Endothelial cell of umbilical vein (primary cell): ENCODE results near the gene SEPTIN5. TPM values are rescaled to one million over a fixed set of nuclear protein-coding genes. Genes with fewer than 3 reads are reported as not detected.

Experiments
- BruUV-seq: library from RNA; stranded (reverse); fragments of 400-500 nt; replicated peaks from 2 replicates; lab custom pipeline; 2021; lab: Mats Ljungman, UMichigan
- CTCF ChIA-PET: fragments of 300-600, 350-600 bp; sonication (Branson Sonifier 250); formaldehyde crosslinking; loops from one replicate; lab custom pipeline; 2021; ENCODE audit warnings: antibody characterized with exemption, inconsistent platforms; lab: Charles Lee
- POLR2A ChIA-PET: fragments of 300-600, 350-600 bp; sonication (Branson Sonifier 250); formaldehyde crosslinking; loops from one replicate; lab custom pipeline; 2021; ENCODE audit warnings: antibody characterized with exemption, inconsistent platforms; lab: Charles Lee
- DNase-seq: peaks from one replicate; pipeline ENCODE4 v3.0.0-alpha.2; 2011; ENCODE audit warnings: low read depth, low spot score
- FAIRE-seq: peaks from 2 replicates; lab custom pipeline; 2011; peaks lifted over from hg19 to GRCh38; lab: Jason Lieb, UNC
- H2AFZ ChIP-seq: 2 replicates; pipeline ENCODE4 v1.6.0; 2012; ENCODE audit warnings: low read depth, low read length, control low read depth, inconsistent platforms
- H3K27ac ChIP-seq: 2 replicates; pipeline ENCODE4 v1.5.1; 2011; ENCODE audit warnings: low read depth, mild to moderate bottlenecking, control low read depth, low read length, moderate library complexity; ENCODE audit not compliant: insufficient read depth
- H3K27me3 ChIP-seq, 2 experiments: 2 replicates each; pipeline versions ENCODE4 v1.6.0 to v1.6.1; 2011; ENCODE audit warnings: low read length in 2 of 2, mixed read lengths in 1 of 2; ENCODE audit not compliant: control insufficient read depth in 2 of 2, insufficient read depth in 2 of 2
- H3K36me3 ChIP-seq, 2 experiments: 2 replicates in 1 of 2; 3 replicates in 1 of 2; pipeline ENCODE4 v1.5.1; 2011; ENCODE audit warnings: low read length in 2 of 2, mild to moderate bottlenecking in 1 of 2, moderate library complexity in 1 of 2; ENCODE audit not compliant: control insufficient read depth in 2 of 2, insufficient read depth in 2 of 2; ENCODE audit errors: extremely low read depth in 1 of 2
- H3K4me1 ChIP-seq: 3 replicates; pipeline ENCODE4 v1.5.1; 2011; ENCODE audit warnings: mild to moderate bottlenecking, low read length; ENCODE audit not compliant: control insufficient read depth, insufficient read depth; ENCODE audit errors: extremely low read depth
- H3K4me2 ChIP-seq: 2 replicates; pipeline ENCODE4 v1.6.1; 2011; ENCODE audit warnings: low read length, control low read depth, mixed read lengths; ENCODE audit not compliant: insufficient read depth
- H3K4me3 ChIP-seq, 3 experiments: fragments of 200-600 bp in 1 of 3; sonication (generic), shearing (Covaris generic) in 1 of 3; replicated peaks in 1 of 3; 2 replicates each; pipeline ENCODE4 v1.5.1; 2011 to 2016; ENCODE audit warnings: control low read depth in 3 of 3, low read length in 3 of 3, mild to moderate bottlenecking in 2 of 3, inconsistent platforms in 1 of 3, low read depth in 1 of 3, moderate library complexity in 1 of 3; ENCODE audit not compliant: insufficient read depth in 1 of 3
- H3K79me2 ChIP-seq: 2 replicates; pipeline ENCODE4 v1.6.0; 2012; ENCODE audit warnings: low read length, inconsistent platforms; ENCODE audit not compliant: control insufficient read depth, insufficient read depth
- H3K9ac ChIP-seq: replicated peaks from 2 replicates; pipeline ENCODE3; 2011; ENCODE audit warnings: low read length, control low read depth; ENCODE audit not compliant: insufficient read depth; ENCODE audit errors: extremely low read depth
- H3K9me1 ChIP-seq: replicated peaks from 3 replicates; pipeline ENCODE4 v1.6.0; 2011; ENCODE audit warnings: mild to moderate bottlenecking, low read length; ENCODE audit not compliant: control insufficient read depth, insufficient read depth; ENCODE audit errors: extremely low read depth
- H3K9me3 ChIP-seq: replicated peaks from 2 replicates; pipeline ENCODE4 v1.5.1; 2012; ENCODE audit warnings: low read length, inconsistent platforms; ENCODE audit not compliant: control insufficient read depth, insufficient read depth
- H4K20me1 ChIP-seq: replicated peaks from 2 replicates; pipeline ENCODE3; 2011; ENCODE audit warnings: mild to moderate bottlenecking, low read length; ENCODE audit not compliant: control insufficient read depth, insufficient read depth; ENCODE audit errors: extremely low read depth
- EZH2 ChIP-seq: IDR thresholded peaks from 2 replicates; pipeline ENCODE4 v1.6.1; 2012; ENCODE audit warnings: borderline replicate concordance, low read depth, mild to moderate bottlenecking, moderate library complexity, low read length, inconsistent platforms; ENCODE audit not compliant: severe bottlenecking
- FOS ChIP-seq: IDR thresholded peaks from 2 replicates; pipeline ENCODE4 v1.6.1; 2011; ENCODE audit warnings: mild to moderate bottlenecking, low read length, moderate library complexity, borderline replicate concordance; ENCODE audit not compliant: insufficient read depth
- GATA2 ChIP-seq: IDR thresholded peaks from 2 replicates; pipeline ENCODE4 v1.7.0; 2011; ENCODE audit warnings: low read depth, mild to moderate bottlenecking, moderate library complexity, mixed read lengths, low read length; ENCODE audit not compliant: insufficient read length, insufficient read depth
- JUN ChIP-seq: IDR thresholded peaks from 2 replicates; pipeline ENCODE4 v1.6.1; 2011; ENCODE audit warnings: borderline replicate concordance, low read depth; ENCODE audit not compliant: insufficient read length, insufficient read depth
- MAX ChIP-seq: IDR thresholded peaks from 2 replicates; pipeline ENCODE4 v1.6.1; 2011; ENCODE audit not compliant: insufficient read depth, insufficient read length
- MYC ChIP-seq: IDR thresholded peaks from one replicate; pipeline ENCODE4 v1.6.1; 2011; ENCODE audit warnings: mild to moderate bottlenecking, low read depth, low read length
- POLR2A ChIP-seq: IDR thresholded peaks from 2 replicates; pipeline ENCODE4 v1.6.1; 2012; ENCODE audit warnings: low read depth, mild to moderate bottlenecking, control low read depth, low read length
- POLR2AphosphoS5 ChIP-seq: IDR thresholded peaks from 2 replicates; pipeline ENCODE4 v1.6.1; 2012; ENCODE audit warnings: low read depth, mild to moderate bottlenecking, control low read depth, low read length, moderate library complexity; ENCODE audit not compliant: insufficient read depth
- dilution Hi-C: fragments of 300-500 bp; cut with MboI; formaldehyde crosslinking; loops from one replicate; pipeline ENCODE4 v1.15.0; 2019; ENCODE audit warnings: low sequenced_read_pairs; ENCODE audit not compliant: extremely low pct_ligation_motif_present
- intact Hi-C: fragments of 100-400 bp; cut with micrococcal nuclease; formaldehyde crosslinking; loops from one replicate; pipeline ENCODE4 v1.10.0; 2022
- polyA plus RNA-seq, 4 experiments: library from polyadenylated mRNA; depleted of rRNA in 3 of 4; stranded (reverse) in 3 of 4; unstranded in 1 of 4; fragments of >200 nt; gene quantifications; 2 replicates each; pipeline versions ENCODE4 v1.2.1 to v1.2.3, GENCODE V29; 2011 to 2012; ENCODE audit warnings: missing spikeins in 1 of 4
- total RNA-seq: library from RNA; stranded (reverse); gene quantifications from 2 replicates; pipeline ENCODE4 v1.2.3, GENCODE V29; 2021
- TF ChIP-seq, protein P1 (sequence below), 2 donors: IDR thresholded peaks; 1 replicate in 1 of 2; 2 replicates in 1 of 2; pipeline ENCODE4 v1.5.1; 2011; ENCODE audit warnings: low read length in 2 of 2, mild to moderate bottlenecking in 2 of 2, moderate library complexity in 2 of 2, control low read depth in 1 of 2, inconsistent platforms in 1 of 2, low read depth in 1 of 2; ENCODE audit not compliant: insufficient read depth in 1 of 2; ENCODE audit errors: extremely low read depth in 1 of 2

Gene SEPTIN5
- total and polyA plus RNA-seq, 2 donors (not counting 3 experiments of a cell fraction or from before 2014, with no cell fraction given): 31.1 to 35.8 TPM

DNA sequence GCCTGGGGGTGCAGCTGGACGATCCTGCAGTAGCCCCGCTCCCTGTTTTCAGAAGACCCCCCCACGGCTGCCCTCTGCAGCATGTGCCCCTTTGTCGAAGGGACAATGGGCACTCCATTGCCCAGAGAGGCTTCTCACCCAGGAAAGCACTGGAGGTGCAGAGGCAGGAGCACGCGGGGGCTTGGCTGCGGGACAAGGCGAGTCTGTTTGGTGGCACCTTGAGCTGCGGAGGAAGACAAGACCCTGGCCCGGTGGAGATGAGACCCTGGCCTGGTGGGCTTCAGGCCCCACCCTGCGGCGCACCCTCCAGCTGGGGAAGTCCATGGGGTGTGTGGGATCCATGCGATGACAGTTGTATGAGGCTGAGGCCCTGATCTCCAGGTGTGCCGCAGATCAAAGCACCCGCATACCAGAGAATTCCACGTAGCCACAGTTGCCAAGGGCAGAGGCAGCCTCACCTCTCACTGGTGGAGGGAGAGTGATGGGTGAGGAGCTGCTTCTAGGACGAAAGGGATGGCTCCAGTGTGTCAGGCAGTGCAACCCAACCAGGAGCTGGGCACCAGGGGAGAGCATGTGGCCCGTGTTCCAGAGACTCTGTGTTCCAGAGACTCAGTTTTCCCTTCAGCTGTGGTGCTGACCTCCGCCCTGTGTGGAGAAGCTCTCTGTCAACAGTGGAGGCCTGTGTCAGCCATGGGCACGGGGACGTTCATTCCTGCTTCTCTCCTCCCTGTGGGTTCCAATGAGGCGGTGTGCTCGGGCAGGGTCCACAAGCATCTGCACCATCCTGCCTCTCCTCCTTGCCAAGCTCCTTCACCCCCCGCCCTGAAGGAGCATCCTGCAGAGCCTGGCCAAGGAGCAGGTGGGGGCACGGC, 56.3 kb downstream of the SEPTIN5 start:
- H4K20me1 ChIP-seq: no peaks in the 10 kb centered on the region
- no peaks in the 10 kb centered on the region for H3K9me1 ChIP-seq
- no peak overlapping the region for H3K9ac ChIP-seq
- no peak overlapping the region for H3K4me2 ChIP-seq
- DNase-seq (no peak), FAIRE-seq (no peak)
- H3K4me3 ChIP-seq: no peak overlapping the region
- CTCF ChIA-PET: interaction anchor here (0.7 to 2.6 kb wide), 6 partner anchors 8 to 140 kb away, joined by 3 to 17 read pairs (median 3); no protein-coding TSS in a partner anchor
- intact Hi-C loops: loop anchor here (5.0 kb wide), 1 partner anchor 142 kb away; no protein-coding TSS in a partner anchor
- peak; percentile 7 for TF ChIP-seq POLR2AphosphoS5
- no peak for TF ChIP-seq MAX
- no TSS peak for BruUV-seq
- H3K27me3 ChIP-seq: peaks cover 8 to 13% of the 10 kb centered on the region in 2 experiments
- no peak overlapping the region for H3K27ac ChIP-seq
- dilution Hi-C loops: no loop called here
- H2AFZ ChIP-seq: no peak overlapping the region
- POLR2A ChIA-PET: no interaction called here
- H3K36me3 ChIP-seq: peaks cover 0 to 3% of the 10 kb centered on the region in 2 experiments
- peaks cover 12% of the 10 kb centered on the region for H3K4me1 ChIP-seq
- H3K79me2 ChIP-seq: no peaks in the 10 kb centered on the region
- no peaks in the 10 kb centered on the region for H3K9me3 ChIP-seq

DNA sequence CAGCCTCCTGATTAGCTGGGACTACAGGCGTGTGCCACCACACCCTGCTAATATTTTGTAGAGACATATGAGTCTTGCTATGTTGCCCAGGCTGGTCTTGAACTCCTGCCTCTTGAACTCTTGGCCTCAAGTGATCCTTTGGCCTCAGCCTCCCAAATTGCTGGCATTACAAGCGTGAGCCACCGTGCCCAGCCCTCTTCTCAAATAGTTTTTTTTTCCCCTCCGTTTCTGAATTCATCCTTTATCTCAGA, 58.0 kb downstream of the SEPTIN5 start:
- no peaks in the 10 kb centered on the region for H3K9me1 ChIP-seq
- peaks cover 6 to 12% of the 10 kb centered on the region in 2 experiments for H3K27me3 ChIP-seq
- no peaks in the 10 kb centered on the region for H3K79me2 ChIP-seq
- intact Hi-C loops (loop anchor here (2.0 to 5.0 kb wide), 3 partner anchors 34 to 140 kb away; no protein-coding TSS in a partner anchor), dilution Hi-C loops (no loop called here)
- FAIRE-seq: no peak
- H3K27ac ChIP-seq: no peak overlapping the region
- no peak overlapping the region for H3K4me3 ChIP-seq
- no peak for DNase-seq
- no peak for TF ChIP-seq JUN
- TF ChIP-seq, protein P1, sequence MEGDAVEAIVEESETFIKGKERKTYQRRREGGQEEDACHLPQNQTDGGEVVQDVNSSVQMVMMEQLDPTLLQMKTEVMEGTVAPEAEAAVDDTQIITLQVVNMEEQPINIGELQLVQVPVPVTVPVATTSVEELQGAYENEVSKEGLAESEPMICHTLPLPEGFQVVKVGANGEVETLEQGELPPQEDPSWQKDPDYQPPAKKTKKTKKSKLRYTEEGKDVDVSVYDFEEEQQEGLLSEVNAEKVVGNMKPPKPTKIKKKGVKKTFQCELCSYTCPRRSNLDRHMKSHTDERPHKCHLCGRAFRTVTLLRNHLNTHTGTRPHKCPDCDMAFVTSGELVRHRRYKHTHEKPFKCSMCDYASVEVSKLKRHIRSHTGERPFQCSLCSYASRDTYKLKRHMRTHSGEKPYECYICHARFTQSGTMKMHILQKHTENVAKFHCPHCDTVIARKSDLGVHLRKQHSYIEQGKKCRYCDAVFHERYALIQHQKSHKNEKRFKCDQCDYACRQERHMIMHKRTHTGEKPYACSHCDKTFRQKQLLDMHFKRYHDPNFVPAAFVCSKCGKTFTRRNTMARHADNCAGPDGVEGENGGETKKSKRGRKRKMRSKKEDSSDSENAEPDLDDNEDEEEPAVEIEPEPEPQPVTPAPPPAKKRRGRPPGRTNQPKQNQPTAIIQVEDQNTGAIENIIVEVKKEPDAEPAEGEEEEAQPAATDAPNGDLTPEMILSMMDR (IDR thresholded peaks at IDR 0.05; ENCODE audit: extremely low read depth in 1 of 2, insufficient read depth in 1 of 2, low read depth in 1 of 2, low read length in 2 of 2): no peak
- no peak for TF ChIP-seq FOS
- no peak for TF ChIP-seq POLR2AphosphoS5
- no peak for TF ChIP-seq MYC
- TF ChIP-seq POLR2A: no peak
- TF ChIP-seq GATA2: no peak
- TF ChIP-seq EZH2: no peak
- TF ChIP-seq MAX: no peak
- ChIA-PET CTCF (interaction anchor here (0.8 to 2.7 kb wide), 10 partner anchors 9 to 138 kb away, joined by 3 to 28 read pairs (median 7); no protein-coding TSS in a partner anchor), POLR2A (interaction anchor here (0.6 kb wide), 1 partner anchor 149 kb away, joined by 4 read pairs; no protein-coding TSS in a partner anchor)
- BruUV-seq: no TSS peak
- no peaks in the 10 kb centered on the region for H3K9me3 ChIP-seq
- peaks cover 12% of the 10 kb centered on the region for H3K4me1 ChIP-seq
- no peak overlapping the region for H3K4me2 ChIP-seq
- no peaks in the 10 kb centered on the region for H4K20me1 ChIP-seq
- H3K9ac ChIP-seq: no peak overlapping the region
- H3K36me3 ChIP-seq: peaks cover 0 to 3% of the 10 kb centered on the region in 2 experiments
- H2AFZ ChIP-seq: no peak overlapping the region
